ENCODE results near the gene EEF1AKMT2. TPM values are rescaled to one million over a fixed set of nuclear protein-coding genes. Genes with fewer than 3 reads are reported as not detected.

EEF1AKMT2 gene
- total RNA-seq, 1 donor from 2014 or later, result 14.1 TPM

- ATAC-seq (no peak), DNase-seq (no peak)
- peaks cover 49% of the 10 kb centered on the region for H3K36me3 ChIP-seq
- no peak for TF ChIP-seq CTCF (IDR thresholded peaks at IDR 0.05)
- H3K4me3 ChIP-seq, result no peak overlapping the region
- no peaks in the 10 kb centered on the region for H3K27me3 ChIP-seq (ENCODE audit: low read depth)
- intact Hi-C loops (cut with DNase I), result no loop called here
- H3K27ac ChIP-seq, result no peak overlapping the region
- H3K9me3 ChIP-seq, result no peaks in the 10 kb centered on the region
- no peaks in the 10 kb centered on the region for H3K4me1 ChIP-seq
Observed at GRCh38 chr10:124768791-124769190, 22.9 kb downstream of the EEF1AKMT2 start.

GRCh38 chr10:124765256-124765655 lies 26.4 kb downstream of the EEF1AKMT2 start:
- Histone ChIP-seq H3K36me3 (peaks cover 45% of the 10 kb centered on the region), H3K9me3 (no peaks in the 10 kb centered on the region), H3K4me1 (no peaks in the 10 kb centered on the region), H3K27me3 (ENCODE audit: low read depth) (no peaks in the 10 kb centered on the region), H3K4me3 (no peak overlapping the region), H3K27ac (no peak overlapping the region)
- DNase-seq, result no peak
- ATAC-seq, result no peak
- intact Hi-C loops (cut with DNase I), result no loop called here
- no peak for TF ChIP-seq CTCF (IDR thresholded peaks at IDR 0.05)

GRCh38 chr10:124763267-124763666 lies 28.4 kb downstream of the EEF1AKMT2 start:
- no peak for TF ChIP-seq CTCF (IDR thresholded peaks at IDR 0.05)
- DNase-seq (no peak), ATAC-seq (no peak)
- Histone ChIP-seq H3K9me3 (no peaks in the 10 kb centered on the region), H3K4me1 (no peaks in the 10 kb centered on the region), H3K27ac (no peak overlapping the region), H3K4me3 (no peak overlapping the region), H3K36me3 (peaks cover 51% of the 10 kb centered on the region), H3K27me3 (ENCODE audit: low read depth) (no peaks in the 10 kb centered on the region)
- intact Hi-C loops (cut with DNase I), result no loop called here

GRCh38 chr10:124762281-124762680 lies 29.4 kb downstream of the EEF1AKMT2 start:
- intact Hi-C loops (cut with DNase I), result no loop called here
- no peaks in the 10 kb centered on the region for H3K9me3 ChIP-seq
- no peak overlapping the region for H3K27ac ChIP-seq
- TF ChIP-seq CTCF (IDR thresholded peaks at IDR 0.05), result no peak
- ATAC-seq, result no peak
- H3K27me3 ChIP-seq (ENCODE audit: low read depth), result no peaks in the 10 kb centered on the region
- H3K4me1 ChIP-seq, result no peaks in the 10 kb centered on the region
- H3K36me3 ChIP-seq, result peaks cover 46% of the 10 kb centered on the region
- DNase-seq, result no peak
- H3K4me3 ChIP-seq, result no peak overlapping the region

DNA sequence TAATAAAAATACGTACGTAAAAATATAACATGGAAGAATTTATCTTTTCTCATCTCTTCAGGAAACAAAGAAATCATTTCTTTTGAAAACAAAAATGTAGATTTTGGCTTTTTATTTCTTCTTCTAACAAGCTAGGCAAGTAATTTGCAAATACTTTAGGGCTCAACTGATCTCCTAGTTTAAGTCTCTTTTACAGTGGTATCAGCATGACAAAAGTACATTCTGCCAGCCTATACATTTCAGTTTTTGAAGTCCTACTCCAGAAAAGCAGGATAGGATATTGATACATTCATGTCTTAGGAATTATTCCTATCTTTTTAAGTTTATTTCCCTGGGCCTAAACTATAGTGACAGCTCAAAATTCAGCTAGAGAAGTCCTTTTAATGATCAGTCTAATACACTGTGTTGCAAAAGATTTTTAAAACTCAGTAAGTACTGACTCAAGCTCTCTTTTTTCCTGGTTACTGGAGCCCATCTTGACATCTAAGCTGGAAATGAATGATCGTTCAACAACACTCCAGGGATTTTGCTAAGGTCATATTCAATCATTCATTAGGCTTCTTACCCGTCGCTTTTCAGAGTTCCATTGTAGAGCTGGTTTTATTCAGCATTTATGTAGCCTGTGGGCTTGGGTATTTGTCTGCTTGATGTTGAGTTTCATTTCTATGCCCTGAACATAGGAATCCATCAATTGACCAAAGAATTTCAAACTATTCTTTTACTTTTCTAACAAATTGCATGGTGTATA lies 35.4 kb downstream of the EEF1AKMT2 start:
- H3K27ac ChIP-seq, result no peak overlapping the region
- H3K9me3 ChIP-seq, result no peaks in the 10 kb centered on the region
- H3K27me3 ChIP-seq (ENCODE audit: low read depth), result no peaks in the 10 kb centered on the region
- no peak for DNase-seq
- no peak for ATAC-seq
- TF ChIP-seq CTCF (IDR thresholded peaks at IDR 0.05), result no peak
- no peaks in the 10 kb centered on the region for H3K4me1 ChIP-seq
- intact Hi-C loops (cut with DNase I), result no loop called here
- H3K36me3 ChIP-seq, result peaks cover 30% of the 10 kb centered on the region
- no peak overlapping the region for H3K4me3 ChIP-seq

Measured in lower lobe of right lung (tissue), 2 donors.